ENCODE data around the gene PLXDC2.

Gene PLXDC2

GRCh38 chr10:20298417-20298816 is 482.2 kb downstream of the PLXDC2 start:
- POLR2A ChIA-PET = no interaction called here

GRCh38 chr10:20299034-20299736 is 483.0 kb downstream of the PLXDC2 start:
- POLR2A ChIA-PET = no interaction called here

More at GRCh38 chr10:20298417-20298816, 482.2 kb downstream of the PLXDC2 start:
- CTCF ChIA-PET = interaction anchor here (1.1 kb wide), 1 partner anchor 9 kb away, joined by 4 read pairs; no protein-coding TSS in a partner anchor
- no peak for DNase-seq (ENCODE audit: extremely low spot score)
- no peak for TF ChIP-seq CTCF (IDR thresholded peaks at IDR 0.05; ENCODE audit: control extremely low read depth, extremely low read depth, low read depth, missing control alignments)

GRCh38 chr10:20300735-20301134 is 484.5 kb downstream of the PLXDC2 start:
- CTCF ChIA-PET = no interaction called here
- no peak for TF ChIP-seq CTCF (IDR thresholded peaks at IDR 0.05; ENCODE audit: control extremely low read depth, extremely low read depth, low read depth, missing control alignments)
- DNase-seq (ENCODE audit: extremely low spot score) = no peak
- POLR2A ChIA-PET = no interaction called here

More at GRCh38 chr10:20299034-20299736, 483.0 kb downstream of the PLXDC2 start:
- TF ChIP-seq CTCF (IDR thresholded peaks at IDR 0.05; ENCODE audit: control extremely low read depth, extremely low read depth, low read depth, missing control alignments) = no peak
- DNase-seq (ENCODE audit: extremely low spot score) = no peak
- CTCF ChIA-PET = no interaction called here

GRCh38 chr10:20302033-20302432 is 485.8 kb downstream of the PLXDC2 start:
- DNase-seq (ENCODE audit: extremely low spot score) = no peak
- no peak for TF ChIP-seq CTCF (IDR thresholded peaks at IDR 0.05; ENCODE audit: control extremely low read depth, extremely low read depth, low read depth, missing control alignments)
- POLR2A ChIA-PET = no interaction called here
- CTCF ChIA-PET = interaction anchor here (1.3 kb wide), 1 partner anchor 8 kb away, joined by 4 read pairs; no protein-coding TSS in a partner anchor

GRCh38 chr10:20303453-20304152 is 487.4 kb downstream of the PLXDC2 start:
- DNase-seq (ENCODE audit: extremely low spot score) = no peak
- ChIA-PET POLR2A (no interaction called here), CTCF (interaction anchor here (1.6 kb wide), 1 partner anchor 16 kb away, joined by 5 read pairs; no protein-coding TSS in a partner anchor)
- TF ChIP-seq CTCF (IDR thresholded peaks at IDR 0.05; ENCODE audit: control extremely low read depth, extremely low read depth, low read depth, missing control alignments) = no peak

- POLR2A ChIA-PET = no interaction called here
These were observed 497.4 kb downstream of the PLXDC2 start for GRCh38 chr10:20313665-20314064.

More at GRCh38 chr10:20313665-20314064, 497.4 kb downstream of the PLXDC2 start:
- CTCF ChIA-PET = no interaction called here
- DNase-seq (ENCODE audit: extremely low spot score) = no peak
- TF ChIP-seq CTCF (IDR thresholded peaks at IDR 0.05; ENCODE audit: control extremely low read depth, extremely low read depth, low read depth, missing control alignments) = no peak

Measured in GM10248 (cell line).